ENCODE measurements around the gene ARHGAP18. TPM values are rescaled to one million over a fixed set of nuclear protein-coding genes. Genes with fewer than 3 reads are reported as not detected.
A peak's percentile ranks its signal among the peaks of the same experiment; 100 is the strongest.

Gene ARHGAP18
- total RNA-seq, 1 donor from 2014 or later = 7.9 TPM

DNA sequence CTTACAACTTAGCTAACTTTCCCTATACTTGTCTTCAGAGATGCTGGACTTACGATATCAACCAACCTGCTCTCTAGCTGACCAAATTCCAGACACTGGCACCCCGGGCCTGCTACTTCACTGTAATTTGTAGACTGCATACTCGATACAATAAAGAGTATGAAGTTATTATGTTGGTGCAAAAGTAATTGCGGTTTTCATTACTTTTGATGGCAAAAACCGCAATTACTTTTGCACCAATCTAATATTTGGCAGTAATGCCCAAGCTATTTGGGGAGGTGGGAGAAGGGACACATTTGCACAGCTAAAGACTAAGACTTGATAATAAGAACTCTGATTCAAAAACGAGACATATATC, 34.9 kb upstream of the ARHGAP18 start:
- TF ChIP-seq, protein P1, sequence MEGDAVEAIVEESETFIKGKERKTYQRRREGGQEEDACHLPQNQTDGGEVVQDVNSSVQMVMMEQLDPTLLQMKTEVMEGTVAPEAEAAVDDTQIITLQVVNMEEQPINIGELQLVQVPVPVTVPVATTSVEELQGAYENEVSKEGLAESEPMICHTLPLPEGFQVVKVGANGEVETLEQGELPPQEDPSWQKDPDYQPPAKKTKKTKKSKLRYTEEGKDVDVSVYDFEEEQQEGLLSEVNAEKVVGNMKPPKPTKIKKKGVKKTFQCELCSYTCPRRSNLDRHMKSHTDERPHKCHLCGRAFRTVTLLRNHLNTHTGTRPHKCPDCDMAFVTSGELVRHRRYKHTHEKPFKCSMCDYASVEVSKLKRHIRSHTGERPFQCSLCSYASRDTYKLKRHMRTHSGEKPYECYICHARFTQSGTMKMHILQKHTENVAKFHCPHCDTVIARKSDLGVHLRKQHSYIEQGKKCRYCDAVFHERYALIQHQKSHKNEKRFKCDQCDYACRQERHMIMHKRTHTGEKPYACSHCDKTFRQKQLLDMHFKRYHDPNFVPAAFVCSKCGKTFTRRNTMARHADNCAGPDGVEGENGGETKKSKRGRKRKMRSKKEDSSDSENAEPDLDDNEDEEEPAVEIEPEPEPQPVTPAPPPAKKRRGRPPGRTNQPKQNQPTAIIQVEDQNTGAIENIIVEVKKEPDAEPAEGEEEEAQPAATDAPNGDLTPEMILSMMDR (IDR thresholded peaks at IDR 0.05; ENCODE audit: partially characterized antibody, unreplicated experiment) = no peak
- no peak for DNase-seq
- no peaks in the 10 kb centered on the region for H3K9me3 Mint-ChIP-seq (ENCODE audit: unreplicated experiment)
- H3K27ac Mint-ChIP-seq (ENCODE audit: unreplicated experiment) = peak overlapping the region; percentile 87
- peaks cover 13% of the 10 kb centered on the region for H3K4me1 Mint-ChIP-seq (ENCODE audit: low read depth, unreplicated experiment)
- H3K36me3 Mint-ChIP-seq (ENCODE audit: unreplicated experiment) = no peaks in the 10 kb centered on the region
- no peaks in the 10 kb centered on the region for H3K27me3 Mint-ChIP-seq (ENCODE audit: unreplicated experiment)
- peak overlapping the region; percentile 53 for H3K4me3 Mint-ChIP-seq (ENCODE audit: unreplicated experiment)

DNA sequence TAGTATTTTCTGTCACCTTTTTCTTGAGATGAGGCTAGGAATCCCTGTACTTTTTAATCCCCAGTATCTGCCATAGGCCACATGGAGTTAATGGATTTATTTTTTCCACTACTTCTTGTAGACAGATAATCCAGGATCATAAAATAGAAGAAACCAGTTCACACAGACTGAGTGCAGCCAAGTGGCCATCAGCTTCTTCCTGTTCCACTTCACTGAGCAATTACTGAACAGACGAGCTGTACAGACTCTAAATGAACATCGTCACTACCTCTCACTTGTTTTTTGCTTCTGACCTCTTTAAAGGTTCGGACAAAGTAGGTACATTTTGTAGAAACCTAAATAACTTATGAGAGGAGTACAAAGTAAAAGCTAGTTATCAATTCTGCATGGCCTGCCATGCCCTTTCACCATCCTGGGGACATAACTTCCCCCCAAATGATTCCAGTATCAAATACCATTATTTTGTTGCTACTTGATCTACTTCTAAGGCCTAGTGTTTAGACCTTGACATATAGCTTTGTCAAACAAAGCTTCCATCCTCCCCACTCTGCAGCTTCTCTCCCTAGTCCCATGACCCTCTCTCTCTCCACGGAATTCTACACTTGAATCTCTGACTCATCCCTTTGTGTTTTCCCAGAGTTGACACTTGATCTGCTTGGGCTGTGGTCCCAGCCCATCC, 34.4 kb upstream of the ARHGAP18 start:
- Mint-ChIP-seq H3K4me1 (ENCODE audit: low read depth, unreplicated experiment) (peaks cover 13% of the 10 kb centered on the region), H3K4me3 (ENCODE audit: unreplicated experiment) (peak overlapping the region; percentile 53), H3K27me3 (ENCODE audit: unreplicated experiment) (no peaks in the 10 kb centered on the region), H3K27ac (ENCODE audit: unreplicated experiment) (peak overlapping the region; percentile 87), H3K36me3 (ENCODE audit: unreplicated experiment) (no peaks in the 10 kb centered on the region), H3K9me3 (ENCODE audit: unreplicated experiment) (no peaks in the 10 kb centered on the region)
- TF ChIP-seq, protein P1 (IDR thresholded peaks at IDR 0.05; ENCODE audit: partially characterized antibody, unreplicated experiment) = no peak
- no peak for DNase-seq

DNA sequence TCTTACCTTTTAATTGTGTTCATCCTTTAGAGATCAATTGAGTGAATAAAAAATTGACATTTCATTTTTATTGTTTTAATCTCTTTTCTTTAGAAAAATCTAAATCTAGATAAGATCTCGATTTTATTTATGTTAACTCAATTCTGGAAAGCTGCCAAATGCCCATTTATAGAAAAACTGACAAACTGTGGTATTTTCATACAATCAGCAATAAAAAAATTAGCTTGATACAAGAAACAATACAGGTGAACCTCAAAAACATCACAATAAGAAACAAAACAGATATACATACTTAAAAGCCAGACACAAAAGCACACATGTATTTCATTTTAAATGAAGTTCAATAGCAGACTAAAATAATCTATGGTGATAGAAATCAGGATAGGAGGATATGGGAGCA, 30.0 kb upstream of the ARHGAP18 start:
- H3K27me3 Mint-ChIP-seq (ENCODE audit: unreplicated experiment) = no peaks in the 10 kb centered on the region
- H3K4me3 Mint-ChIP-seq (ENCODE audit: unreplicated experiment) = no peak overlapping the region
- H3K27ac Mint-ChIP-seq (ENCODE audit: unreplicated experiment) = no peak overlapping the region
- no peaks in the 10 kb centered on the region for H3K36me3 Mint-ChIP-seq (ENCODE audit: unreplicated experiment)
- H3K9me3 Mint-ChIP-seq (ENCODE audit: unreplicated experiment) = no peaks in the 10 kb centered on the region
- H3K4me1 Mint-ChIP-seq (ENCODE audit: low read depth, unreplicated experiment) = peaks cover 10% of the 10 kb centered on the region
- DNase-seq = no peak
- TF ChIP-seq, protein P1 (IDR thresholded peaks at IDR 0.05; ENCODE audit: partially characterized antibody, unreplicated experiment) = no peak

DNA sequence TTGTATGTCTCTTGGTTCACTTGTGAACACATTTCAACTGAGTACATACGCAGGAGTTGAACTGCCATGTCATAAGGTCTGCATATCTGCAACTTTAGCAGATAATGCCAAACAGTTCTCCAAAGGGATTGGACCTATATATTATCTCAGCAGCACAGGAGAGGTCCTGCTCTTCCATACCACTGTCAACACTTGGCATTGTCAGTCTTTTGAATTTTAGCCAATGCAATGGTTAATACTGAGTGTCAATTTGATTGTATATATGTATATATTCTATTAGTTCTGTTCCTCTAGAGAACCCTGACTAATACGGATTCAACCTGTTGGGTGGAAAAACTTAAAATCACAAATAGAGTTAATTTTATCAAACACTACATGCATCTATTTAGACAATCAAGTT, 26.1 kb upstream of the ARHGAP18 start:
- Mint-ChIP-seq H3K4me3 (ENCODE audit: unreplicated experiment) (no peak overlapping the region), H3K27ac (ENCODE audit: unreplicated experiment) (no peak overlapping the region), H3K36me3 (ENCODE audit: unreplicated experiment) (no peaks in the 10 kb centered on the region), H3K27me3 (ENCODE audit: unreplicated experiment) (no peaks in the 10 kb centered on the region), H3K4me1 (ENCODE audit: low read depth, unreplicated experiment) (no peaks in the 10 kb centered on the region), H3K9me3 (ENCODE audit: unreplicated experiment) (no peaks in the 10 kb centered on the region)
- TF ChIP-seq, protein P1 (IDR thresholded peaks at IDR 0.05; ENCODE audit: partially characterized antibody, unreplicated experiment) = no peak
- no peak for DNase-seq

DNA sequence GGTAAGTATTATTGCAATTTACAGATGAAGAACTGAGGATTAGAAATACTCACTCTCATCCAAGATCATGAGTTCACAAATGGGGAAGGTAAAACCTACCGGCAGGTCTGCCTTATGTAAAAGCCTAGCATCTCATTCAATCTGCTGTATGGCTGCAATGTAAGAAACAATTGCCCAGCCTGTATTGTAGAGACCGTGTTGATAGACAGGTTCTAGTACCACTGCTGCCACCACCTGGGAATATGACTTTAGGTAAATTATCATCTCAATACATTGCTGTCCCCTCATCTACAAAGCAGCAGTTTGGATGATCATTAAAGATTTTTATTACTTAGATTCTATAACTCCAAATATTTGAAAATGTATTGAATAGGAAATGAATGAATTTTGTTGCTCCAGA, 23.3 kb upstream of the ARHGAP18 start:
- no peaks in the 10 kb centered on the region for H3K36me3 Mint-ChIP-seq (ENCODE audit: unreplicated experiment)
- DNase-seq = no peak
- H3K9me3 Mint-ChIP-seq (ENCODE audit: unreplicated experiment) = no peaks in the 10 kb centered on the region
- TF ChIP-seq, protein P1 (IDR thresholded peaks at IDR 0.05; ENCODE audit: partially characterized antibody, unreplicated experiment) = no peak
- H3K4me3 Mint-ChIP-seq (ENCODE audit: unreplicated experiment) = no peak overlapping the region
- H3K4me1 Mint-ChIP-seq (ENCODE audit: low read depth, unreplicated experiment) = no peaks in the 10 kb centered on the region
- no peak overlapping the region for H3K27ac Mint-ChIP-seq (ENCODE audit: unreplicated experiment)
- H3K27me3 Mint-ChIP-seq (ENCODE audit: unreplicated experiment) = no peaks in the 10 kb centered on the region
